Measurements from ENCODE around the gene PPP1R3F.

The PPP1R3F gene

GRCh38 chrX:49233887-49234555, 35.6 kb upstream of the PPP1R3F start (continued):
- TF ChIP-seq RARB (CRISPR knock-in tag; IDR thresholded peaks at IDR 0.05): no peak

GRCh38 chrX:49237060-49237459, 32.5 kb upstream of the PPP1R3F start:
- no peak for ATAC-seq
- TF ChIP-seq ZNF8 (CRISPR knock-in tag; IDR thresholded peaks at IDR 0.05) (no peak), ARNTL (CRISPR knock-in tag; IDR thresholded peaks at IDR 0.05; ENCODE audit: borderline replicate concordance, low read depth) (no peak), ZNF565 (CRISPR knock-in tag; conservative IDR thresholded peaks at IDR 0.05; ENCODE audit: low read depth) (no peak), PATZ1 (CRISPR knock-in tag; IDR thresholded peaks at IDR 0.05; ENCODE audit: borderline replicate concordance) (no peak), OSR1 (CRISPR knock-in tag; IDR thresholded peaks at IDR 0.05) (no peak), ESRRG (CRISPR knock-in tag; IDR thresholded peaks at IDR 0.05) (no peak), TSHZ2 (CRISPR knock-in tag; IDR thresholded peaks at IDR 0.05) (no peak), ISL1 (CRISPR knock-in tag; IDR thresholded peaks at IDR 0.05) (no peak), ZC3H10 (CRISPR knock-in tag; IDR thresholded peaks at IDR 0.05) (no peak), ZNF70 (CRISPR knock-in tag; IDR thresholded peaks at IDR 0.05) (no peak), ZFP3 (CRISPR knock-in tag; IDR thresholded peaks at IDR 0.05) (no peak), TOX (CRISPR knock-in tag; IDR thresholded peaks at IDR 0.05; ENCODE audit: borderline replicate concordance) (no peak), POU6F1 (CRISPR knock-in tag; IDR thresholded peaks at IDR 0.05; ENCODE audit: borderline replicate concordance, low read depth) (no peak), SNAI2 (CRISPR knock-in tag; IDR thresholded peaks at IDR 0.05) (no peak), PPARA (CRISPR knock-in tag; IDR thresholded peaks at IDR 0.05; ENCODE audit: borderline replicate concordance) (no peak), BACH2 (CRISPR knock-in tag; IDR thresholded peaks at IDR 0.05; ENCODE audit: borderline replicate concordance) (no peak), GLIS3 (CRISPR knock-in tag; IDR thresholded peaks at IDR 0.05) (no peak)

- TF ChIP-seq ESRRG (CRISPR knock-in tag; IDR thresholded peaks at IDR 0.05) (no peak), TCF4 (CRISPR knock-in tag; IDR thresholded peaks at IDR 0.05; ENCODE audit: borderline replicate concordance) (no peak), CSRNP3 (CRISPR knock-in tag; IDR thresholded peaks at IDR 0.05) (no peak), GLIS3 (CRISPR knock-in tag; IDR thresholded peaks at IDR 0.05) (no peak), PPARA (CRISPR knock-in tag; IDR thresholded peaks at IDR 0.05; ENCODE audit: borderline replicate concordance) (no peak), RARB (CRISPR knock-in tag; IDR thresholded peaks at IDR 0.05) (no peak), TOX (CRISPR knock-in tag; IDR thresholded peaks at IDR 0.05; ENCODE audit: borderline replicate concordance) (no peak), ZNF70 (CRISPR knock-in tag; IDR thresholded peaks at IDR 0.05) (no peak), ISL1 (CRISPR knock-in tag; IDR thresholded peaks at IDR 0.05) (no peak), ZC3H10 (CRISPR knock-in tag; IDR thresholded peaks at IDR 0.05) (no peak), PATZ1 (CRISPR knock-in tag; IDR thresholded peaks at IDR 0.05; ENCODE audit: borderline replicate concordance) (no peak), SNAI2 (CRISPR knock-in tag; IDR thresholded peaks at IDR 0.05) (no peak), ZFP30 (CRISPR knock-in tag; IDR thresholded peaks at IDR 0.05) (no peak), ARNTL (CRISPR knock-in tag; IDR thresholded peaks at IDR 0.05; ENCODE audit: borderline replicate concordance, low read depth) (no peak), OSR1 (CRISPR knock-in tag; IDR thresholded peaks at IDR 0.05) (no peak), ZNF565 (CRISPR knock-in tag; conservative IDR thresholded peaks at IDR 0.05; ENCODE audit: low read depth) (no peak), CSDC2 (CRISPR knock-in tag; IDR thresholded peaks at IDR 0.05) (no peak)
- no peak for ATAC-seq
These were observed 30.9 kb upstream of the PPP1R3F start for GRCh38 chrX:49238735-49239134.

Data from SK-N-SH treated with all-trans-retinoic acid at 6 μM for 48 hours (cell line).